ENCODE measurements around the gene PPARGC1A.

GRCh38 chr4:23873717-23874535 is 15.9 kb downstream of the PPARGC1A start:
- TF ChIP-seq CTCF (conservative IDR thresholded peaks at IDR 0.05) (no peak), ZFX (IDR thresholded peaks at IDR 0.05) (no peak)
